IPS-NIHi7 (cell line): Measurements from ENCODE around the gene CTIF.
A peak's percentile ranks its signal among the peaks of the same experiment; 100 is the strongest.
"Not testable (repeated sequence)": the region's sequence is repeated elsewhere in the genome, so short reads cannot be mapped to it uniquely, and the experiment has no call there.

Experiments used
- DNase-seq: peaks from one replicate; pipeline ENCODE4 v3.0.0; 2012; ENCODE audit warnings: mixed read lengths; ENCODE audit errors: extremely low spot score

Gene CTIF

GRCh38 chr18:48538531-48539405 lies at the start of gene CTIF:
CTIF (plus strand) TSS chr18:48539031; CDS start chr18:48619566, 80,535 bp downstream.
- peak; percentile 91 for DNase-seq

- DNase-seq = no peak
These were observed 48.1 kb upstream of the CTIF start for GRCh38 chr18:48490641-48491293.

DNA sequence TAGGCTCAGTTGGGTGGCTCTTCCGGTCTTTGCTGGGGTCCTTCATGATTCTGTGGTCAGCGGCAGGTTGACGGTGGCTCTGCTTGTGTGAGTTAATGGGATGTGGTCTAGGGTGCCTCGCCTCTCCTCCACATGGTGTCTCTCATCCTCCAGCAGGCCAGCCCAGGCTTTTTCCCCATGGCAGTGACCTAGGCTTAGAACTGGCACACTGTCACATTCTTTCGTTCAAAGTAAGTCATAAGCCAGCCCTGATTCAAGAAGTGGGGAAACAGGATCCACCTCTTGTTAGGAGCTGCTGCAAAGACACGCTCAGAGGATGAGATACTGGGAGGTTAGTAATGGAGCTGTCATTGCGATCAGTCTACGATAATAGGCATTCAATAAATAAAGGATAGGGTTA lies 46.0 kb upstream of the CTIF start:
- no peak for DNase-seq

- no peak for DNase-seq
These were observed 45.2 kb upstream of the CTIF start for GRCh38 chr18:48493434-48494230.

DNA sequence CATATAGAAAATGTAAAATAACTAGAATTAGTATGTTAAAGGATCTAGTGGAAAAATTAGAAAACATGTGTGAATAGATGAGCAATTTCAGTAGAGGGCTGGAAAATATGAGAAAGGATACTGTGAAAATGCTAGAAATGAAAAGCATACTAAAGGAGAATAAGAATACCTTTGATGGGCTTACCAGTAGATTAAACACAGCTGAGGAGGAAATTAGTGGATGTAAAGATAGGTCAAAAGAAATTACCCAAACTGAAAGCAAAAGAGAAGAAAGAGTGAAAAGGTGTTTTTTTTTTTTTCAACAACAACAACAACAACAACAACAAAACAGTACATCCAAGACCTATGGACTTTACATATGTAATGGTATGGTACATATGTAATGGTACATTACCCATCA lies 41.0 kb upstream of the CTIF start:
- no peak for DNase-seq

DNA sequence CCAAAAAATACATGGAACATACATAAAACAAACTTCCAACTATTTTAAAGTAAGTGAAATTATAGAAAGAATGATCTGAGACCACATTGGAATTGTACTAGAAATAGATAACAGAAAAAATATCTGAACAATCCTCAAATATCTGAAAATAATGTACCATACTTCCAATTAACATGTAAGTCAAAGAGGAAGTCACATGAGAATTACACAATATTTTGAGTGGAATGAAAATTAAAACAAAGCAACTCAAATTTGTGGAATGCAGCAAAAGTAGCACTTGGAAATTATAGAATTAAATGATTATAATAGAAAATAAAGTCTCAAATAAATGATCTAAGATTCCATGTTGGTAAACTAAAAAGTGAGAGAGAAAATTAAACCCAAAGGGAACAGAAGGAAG lies 38.3 kb upstream of the CTIF start:
- DNase-seq = no peak

GRCh38 chr18:48502906-48503305 lies 35.9 kb upstream of the CTIF start:
- no peak for DNase-seq

DNA sequence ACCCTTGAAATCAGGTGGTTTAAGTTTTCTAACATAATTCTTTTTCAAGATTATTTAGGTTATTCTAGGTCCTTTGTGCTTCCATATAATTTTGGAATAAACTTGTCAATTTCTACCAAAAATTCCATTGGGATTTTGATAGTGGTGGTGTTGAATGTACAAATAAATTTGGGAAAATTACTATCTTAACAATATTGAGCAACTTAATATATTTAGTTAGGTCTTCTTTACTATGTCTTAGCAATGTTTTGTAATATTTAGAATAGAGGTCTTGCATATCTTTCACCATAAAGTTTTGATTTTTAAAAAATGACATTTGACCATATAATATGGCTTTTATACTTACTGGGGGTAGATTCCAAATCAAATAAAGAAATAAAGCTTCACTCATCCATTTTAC lies 34.0 kb upstream of the CTIF start:
- no peak for DNase-seq

DNA sequence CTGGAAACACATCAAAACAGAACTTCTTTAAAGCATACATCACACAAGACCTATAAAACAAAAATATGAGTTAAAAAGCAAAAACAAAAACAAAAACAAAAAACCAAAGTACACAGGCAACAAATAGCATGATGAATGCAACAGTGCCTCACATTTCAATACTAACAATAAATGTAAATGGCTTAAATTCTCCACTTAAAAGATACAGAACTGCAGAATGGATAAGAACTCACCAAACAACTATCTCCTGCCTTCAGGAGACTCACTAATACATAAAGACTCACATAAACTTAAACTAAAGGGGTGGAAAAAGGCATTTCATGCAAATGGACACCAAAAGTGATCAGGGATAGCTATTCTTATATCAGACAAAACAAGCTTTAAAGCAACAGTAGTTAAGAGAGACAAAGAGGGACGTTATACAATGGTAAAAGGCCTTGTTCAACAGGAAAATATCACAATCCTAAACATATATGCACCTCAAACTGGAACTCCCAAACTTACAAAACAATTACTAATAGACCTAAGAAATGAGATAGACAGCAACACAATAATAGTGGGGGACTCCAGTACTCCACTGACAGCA lies 31.8 kb upstream of the CTIF start:
- DNase-seq = not testable (repeated sequence)

- not testable (repeated sequence) for DNase-seq
These were observed 26.3 kb upstream of the CTIF start for GRCh38 chr18:48512498-48512897.

GRCh38 chr18:48514786-48515185 lies 24.0 kb upstream of the CTIF start:
- DNase-seq = no peak

DNA sequence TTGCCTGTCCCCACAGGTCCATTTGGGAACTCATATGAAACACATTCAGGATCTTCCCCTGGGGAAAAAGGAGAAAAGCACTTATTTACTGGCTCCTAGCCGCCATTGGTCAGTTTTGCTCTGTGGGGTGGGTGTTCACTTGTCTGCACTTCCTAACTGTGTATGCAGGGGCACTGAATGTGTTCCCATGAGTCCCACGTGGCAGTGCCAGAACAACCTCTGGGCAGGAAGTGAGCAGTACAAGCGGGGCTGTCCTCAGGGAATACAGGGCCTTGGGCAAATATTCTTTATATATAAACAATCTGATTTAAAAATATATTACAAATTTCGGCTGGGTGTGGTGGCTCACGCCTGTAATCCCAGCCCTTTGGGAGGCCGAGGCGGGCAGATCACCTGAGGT lies 21.8 kb upstream of the CTIF start:
- DNase-seq = no peak

- no peak for DNase-seq
These were observed 19.3 kb upstream of the CTIF start for GRCh38 chr18:48519431-48520100.

DNA sequence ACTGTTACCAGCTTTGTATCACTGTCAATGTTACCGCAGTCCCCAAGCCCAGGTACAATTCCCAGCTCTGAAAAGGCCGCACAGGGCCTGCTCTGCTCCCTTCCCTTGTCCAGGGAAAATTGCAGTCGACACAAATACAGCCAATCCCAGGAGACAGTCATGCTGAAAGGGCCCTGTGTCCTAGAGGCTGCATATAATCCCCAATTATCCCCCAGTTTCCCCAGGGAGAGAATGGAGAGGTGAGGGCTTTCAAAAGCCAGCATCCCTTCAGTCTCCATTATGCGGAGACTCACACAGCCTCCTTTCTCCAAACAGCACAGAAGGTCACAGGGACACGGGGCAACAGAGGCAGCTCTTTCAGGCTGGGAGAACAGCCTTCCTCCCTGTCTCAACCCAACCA lies 17.1 kb upstream of the CTIF start:
- DNase-seq = no peak

- DNase-seq = no peak
These were observed 13.2 kb upstream of the CTIF start for GRCh38 chr18:48525671-48526070.

DNA sequence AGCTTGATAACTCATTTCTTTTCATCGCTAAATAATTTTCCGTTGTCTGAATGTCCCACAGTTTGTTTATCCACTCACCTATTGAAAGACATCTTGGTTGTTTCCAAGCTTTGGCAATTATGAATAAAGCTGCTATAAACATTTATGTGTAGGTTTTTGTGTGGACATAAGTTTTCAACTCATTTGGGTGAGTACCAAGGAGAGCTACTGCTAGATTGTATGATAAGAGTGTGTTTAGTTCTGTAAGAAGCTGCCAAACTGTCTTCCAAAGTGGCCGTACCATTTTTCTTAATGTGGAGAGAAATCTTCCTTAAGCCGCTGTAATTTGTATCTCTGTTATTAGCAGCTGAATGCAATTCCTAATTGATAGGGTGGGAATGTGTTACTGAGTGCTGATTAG lies 11.4 kb upstream of the CTIF start:
- no peak for DNase-seq

DNA sequence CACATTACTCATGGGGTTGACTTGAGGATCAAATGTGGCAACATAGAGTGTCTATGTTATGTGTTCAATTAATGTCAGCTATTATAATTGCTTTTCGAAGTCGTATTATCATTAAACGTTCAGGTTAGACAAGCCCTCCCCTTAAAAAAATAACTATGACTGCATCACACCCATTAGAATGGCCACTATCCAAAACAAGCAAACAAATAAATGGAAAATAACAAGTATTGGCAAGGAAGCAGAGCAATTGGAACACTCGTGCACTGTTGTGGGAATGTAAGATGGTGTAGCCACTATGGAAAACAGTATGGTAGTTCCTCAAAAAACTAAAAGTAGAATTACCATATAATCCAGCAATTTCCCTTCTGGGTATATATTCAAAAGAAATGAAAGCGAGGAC lies 10.0 kb upstream of the CTIF start:
- no peak for DNase-seq

GRCh38 chr18:48529796-48530195 lies 9.0 kb upstream of the CTIF start:
- no peak for DNase-seq

- DNase-seq = no peak
These were observed 8.3 kb upstream of the CTIF start for GRCh38 chr18:48530399-48531081.

DNA sequence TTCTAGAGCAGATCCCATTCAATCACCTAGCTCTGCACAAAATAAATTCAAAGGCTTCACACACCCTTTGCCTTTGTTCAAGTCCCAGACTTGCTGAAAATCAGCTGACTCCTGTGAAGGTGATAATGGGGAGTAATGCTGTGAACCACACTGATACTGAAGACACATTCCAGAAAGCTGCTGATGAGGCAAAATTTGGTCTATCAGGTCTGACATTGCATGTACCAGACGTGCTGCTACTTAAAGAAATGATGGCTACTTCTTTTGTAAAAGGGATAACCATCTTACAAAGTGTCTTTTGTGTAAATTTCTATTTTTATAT lies 7.8 kb upstream of the CTIF start:
- DNase-seq = no peak

DNA sequence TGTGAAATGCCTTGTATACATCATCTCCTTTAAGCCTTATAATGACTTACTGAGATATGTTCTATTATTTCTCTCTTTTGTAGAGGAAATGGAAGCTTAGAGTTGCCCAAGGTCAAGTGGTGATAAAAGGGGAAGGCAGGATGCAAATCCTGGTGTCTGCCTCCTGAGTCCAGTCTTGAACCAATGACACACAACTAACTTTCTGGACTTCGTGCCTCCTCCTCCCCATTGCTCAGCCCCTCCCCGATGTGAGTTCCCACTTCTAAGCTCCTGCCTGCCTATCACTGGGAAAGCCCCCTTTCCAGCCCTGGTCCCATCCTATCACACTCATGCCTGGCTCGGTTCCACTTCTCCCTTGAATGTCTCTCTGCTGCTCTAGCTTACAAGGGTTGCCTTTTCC lies 6.9 kb upstream of the CTIF start:
- DNase-seq = no peak
